ENCODE measurements around the gene RAP1GAP. TPM values are rescaled to one million over a fixed set of nuclear protein-coding genes. Genes with fewer than 3 reads are reported as not detected.

Gene RAP1GAP
- total RNA-seq, 1 experiment from 2014 or later: 7.2 TPM

- ChIA-PET CTCF (no interaction called here), POLR2A (no interaction called here)
- Histone ChIP-seq H3K4me1 (no peaks in the 10 kb centered on the region), H3K27me3 (replicated peaks; ENCODE audit: control insufficient read depth, insufficient read depth, low read length) (no peaks in the 10 kb centered on the region), H3K4me3 (ENCODE audit: low read depth, low read length) (no peak overlapping the region), H3K9me3 (no peaks in the 10 kb centered on the region), H3K36me3 (ENCODE audit: control insufficient read depth, insufficient read depth, low read length) (no peaks in the 10 kb centered on the region)
- no peak for TF ChIP-seq CTCF (IDR thresholded peaks at IDR 0.05; ENCODE audit: insufficient read depth in 1 of 2, low read depth in 1 of 2, low read length in 1 of 2, severe bottlenecking in 1 of 2, unreplicated experiment in 1 of 2)
- no TSS peak for BruUV-seq (replicated peaks)
- Mint-ChIP-seq H3K9me3 (ENCODE audit: unreplicated experiment) (no peaks in the 10 kb centered on the region), H3K36me3 (ENCODE audit: insufficient read depth, unreplicated experiment) (no peaks in the 10 kb centered on the region), H3K4me3 (ENCODE audit: unreplicated experiment) (no peak overlapping the region), H3K27ac (ENCODE audit: unreplicated experiment) (no peak overlapping the region), H3K4me1 (ENCODE audit: low read depth, unreplicated experiment) (peaks cover 6% of the 10 kb centered on the region), H3K27me3 (ENCODE audit: insufficient read depth, unreplicated experiment) (no peaks in the 10 kb centered on the region)
- DNase-seq: no peak
- intact Hi-C loops (cut with micrococcal nuclease; ENCODE audit: unreplicated experiment): no loop called here
Measured at GRCh38 chr1:21643624-21644023, 25.5 kb downstream of the RAP1GAP start.

- H3K9me3 ChIP-seq: no peaks in the 10 kb centered on the region
- H3K27ac Mint-ChIP-seq (ENCODE audit: unreplicated experiment): no peak overlapping the region
Measured at GRCh38 chr1:21641967-21642739, 27.0 kb downstream of the RAP1GAP start.

GRCh38 chr1:21641537-21641936, 27.6 kb downstream of the RAP1GAP start:
- Histone ChIP-seq H3K36me3 (ENCODE audit: control insufficient read depth, insufficient read depth, low read length) (no peaks in the 10 kb centered on the region), H3K4me3 (ENCODE audit: low read depth, low read length) (no peak overlapping the region), H3K9me3 (no peaks in the 10 kb centered on the region), H3K27me3 (replicated peaks; ENCODE audit: control insufficient read depth, insufficient read depth, low read length) (no peaks in the 10 kb centered on the region), H3K4me1 (no peaks in the 10 kb centered on the region)
- no TSS peak for BruUV-seq (replicated peaks)
- H3K4me1 Mint-ChIP-seq (ENCODE audit: low read depth, unreplicated experiment): peaks cover 6% of the 10 kb centered on the region
- no peaks in the 10 kb centered on the region for H3K36me3 Mint-ChIP-seq (ENCODE audit: insufficient read depth, unreplicated experiment)
- intact Hi-C loops (cut with micrococcal nuclease; ENCODE audit: unreplicated experiment): no loop called here
- H3K27ac Mint-ChIP-seq (ENCODE audit: unreplicated experiment): no peak overlapping the region
- CTCF ChIA-PET: no interaction called here
- no peak for DNase-seq
- H3K4me3 Mint-ChIP-seq (ENCODE audit: unreplicated experiment): no peak overlapping the region
- H3K9me3 Mint-ChIP-seq (ENCODE audit: unreplicated experiment): no peaks in the 10 kb centered on the region
- POLR2A ChIA-PET: no interaction called here
- TF ChIP-seq CTCF (IDR thresholded peaks at IDR 0.05; ENCODE audit: insufficient read depth in 1 of 2, low read depth in 1 of 2, low read length in 1 of 2, severe bottlenecking in 1 of 2, unreplicated experiment in 1 of 2): no peak
- no peaks in the 10 kb centered on the region for H3K27me3 Mint-ChIP-seq (ENCODE audit: insufficient read depth, unreplicated experiment)

More at GRCh38 chr1:21641967-21642739, 27.0 kb downstream of the RAP1GAP start:
- H3K4me3 ChIP-seq (ENCODE audit: low read depth, low read length): no peak overlapping the region
- ChIA-PET CTCF (no interaction called here), POLR2A (no interaction called here)
- Mint-ChIP-seq H3K4me3 (ENCODE audit: unreplicated experiment) (no peak overlapping the region), H3K9me3 (ENCODE audit: unreplicated experiment) (no peaks in the 10 kb centered on the region), H3K36me3 (ENCODE audit: insufficient read depth, unreplicated experiment) (no peaks in the 10 kb centered on the region), H3K4me1 (ENCODE audit: low read depth, unreplicated experiment) (peaks cover 6% of the 10 kb centered on the region), H3K27me3 (ENCODE audit: insufficient read depth, unreplicated experiment) (no peaks in the 10 kb centered on the region)
- H3K36me3 ChIP-seq (ENCODE audit: control insufficient read depth, insufficient read depth, low read length): no peaks in the 10 kb centered on the region
- TF ChIP-seq CTCF (IDR thresholded peaks at IDR 0.05; ENCODE audit: insufficient read depth in 1 of 2, low read depth in 1 of 2, low read length in 1 of 2, severe bottlenecking in 1 of 2, unreplicated experiment in 1 of 2): no peak
- H3K27me3 ChIP-seq (replicated peaks; ENCODE audit: control insufficient read depth, insufficient read depth, low read length): no peaks in the 10 kb centered on the region
- intact Hi-C loops (cut with micrococcal nuclease; ENCODE audit: unreplicated experiment): no loop called here
- BruUV-seq (replicated peaks): no TSS peak
- H3K4me1 ChIP-seq: no peaks in the 10 kb centered on the region
- no peak for DNase-seq
